Stromal cell of bone marrow (primary cell): ENCODE data around the gene DNAH8.

Source experiments
- DNase-seq: peaks from one replicate; pipeline ENCODE4 v3.0.0-alpha.2; 2012; ENCODE audit warnings: low read depth

Gene DNAH8

GRCh38 chr6:39073471-39074355, 358.6 kb downstream of the DNAH8 start:
- DNase-seq = no peak

GRCh38 chr6:39074486-39074885, 359.4 kb downstream of the DNAH8 start:
- DNase-seq = no peak

- no peak for DNase-seq
These were observed 360.0 kb downstream of the DNAH8 start for GRCh38 chr6:39075010-39075686.

GRCh38 chr6:39075807-39076622, 360.9 kb downstream of the DNAH8 start:
- no peak for DNase-seq

GRCh38 chr6:39076623-39077535, 361.8 kb downstream of the DNAH8 start:
- DNase-seq = no peak

GRCh38 chr6:39077882-39078594, 362.9 kb downstream of the DNAH8 start:
- DNase-seq = no peak

GRCh38 chr6:39078695-39079094, 363.6 kb downstream of the DNAH8 start:
- DNase-seq = no peak

- DNase-seq = no peak
These were observed 364.4 kb downstream of the DNAH8 start for GRCh38 chr6:39079197-39080125.
